ENCODE measurements around the gene FIGNL2.

Gene FIGNL2

GRCh38 chr12:51777457-51777856 is 71.1 kb downstream of the FIGNL2 start:
- Histone ChIP-seq H3K4me2 (ENCODE audit: insufficient read depth, low read length, poor library complexity, severe bottlenecking) (no peak overlapping the region), H3K9me3 (replicated peaks in 1 of 2; ENCODE audit: control insufficient read depth in 2 of 2, insufficient read depth in 1 of 2, low read depth in 1 of 2, low read length in 2 of 2) (peaks cover 0 to 7% of the 10 kb centered on the region in 2 donors), H3K4me3 (ENCODE audit: low read length in 2 of 2) (no peak overlapping the region), H3K27ac (replicated peaks; ENCODE audit: low read length) (no peak overlapping the region), H3K4ac (ENCODE audit: low read length) (no peak overlapping the region), H4K91ac (ENCODE audit: low read depth, low read length, poor library complexity) (no peak overlapping the region), H3K27me3 (ENCODE audit: control insufficient read depth in 3 of 3, insufficient read depth in 3 of 3, low read depth in 1 of 3, low read length in 3 of 3) (no peaks in the 10 kb centered on the region), H4K8ac (ENCODE audit: low read depth, low read length) (no peak overlapping the region), H2AK5ac (ENCODE audit: low read depth, low read length) (no peak overlapping the region), H3K79me1 (ENCODE audit: low read depth, low read length) (no peaks in the 10 kb centered on the region), H2BK120ac (ENCODE audit: low read depth, low read length) (no peak overlapping the region), H2BK5ac (ENCODE audit: low read length) (no peak overlapping the region), H2BK12ac (ENCODE audit: low read length) (no peak overlapping the region), H3K18ac (ENCODE audit: low read length) (no peak overlapping the region), H3K23ac (ENCODE audit: low read depth, low read length, poor library complexity) (no peak overlapping the region), H2BK15ac (ENCODE audit: low read length) (no peak overlapping the region), H3K14ac (ENCODE audit: low read length) (no peak overlapping the region), H3K4me1 (ENCODE audit: control insufficient read depth in 2 of 2, insufficient read depth in 1 of 2, low read depth in 1 of 2, low read length in 2 of 2) (peaks cover 0 to 2% of the 10 kb centered on the region in 2 donors), H2AFZ (ENCODE audit: low read length) (no peak overlapping the region), H3K36me3 (replicated peaks in 1 of 2; ENCODE audit: control insufficient read depth in 2 of 2, insufficient read depth in 2 of 2, low read length in 2 of 2) (peaks cover 0 to 46% of the 10 kb centered on the region in 2 donors), H3K9ac (ENCODE audit: low read depth, low read length, poor library complexity) (no peak overlapping the region)
- no CpG with 5 or more reads among the region's 2 CpGs for WGBS, 2 donors (ENCODE audit: extremely low coverage in 2 of 2, insufficient read length in 2 of 2, insufficient replicate concordance in 1 of 2)
- DNase-seq (ENCODE audit: low spot score): no peak

- Histone ChIP-seq H2AFZ (ENCODE audit: low read length) (no peak overlapping the region), H3K4ac (ENCODE audit: low read length) (no peak overlapping the region), H3K4me1 (ENCODE audit: control insufficient read depth in 2 of 2, insufficient read depth in 1 of 2, low read depth in 1 of 2, low read length in 2 of 2) (peaks cover 0 to 2% of the 10 kb centered on the region in 2 donors), H2BK120ac (ENCODE audit: low read depth, low read length) (no peak overlapping the region), H4K91ac (ENCODE audit: low read depth, low read length, poor library complexity) (no peak overlapping the region), H3K36me3 (replicated peaks in 1 of 2; ENCODE audit: control insufficient read depth in 2 of 2, insufficient read depth in 2 of 2, low read length in 2 of 2) (peaks cover 2 to 66% of the 10 kb centered on the region in 2 donors), H2BK15ac (ENCODE audit: low read length) (no peak overlapping the region), H3K4me2 (ENCODE audit: insufficient read depth, low read length, poor library complexity, severe bottlenecking) (no peak overlapping the region), H2BK12ac (ENCODE audit: low read length) (no peak overlapping the region), H3K14ac (ENCODE audit: low read length) (no peak overlapping the region), H3K9ac (ENCODE audit: low read depth, low read length, poor library complexity) (no peak overlapping the region), H3K9me3 (replicated peaks in 1 of 2; ENCODE audit: control insufficient read depth in 2 of 2, insufficient read depth in 1 of 2, low read depth in 1 of 2, low read length in 2 of 2) (peaks cover 0 to 7% of the 10 kb centered on the region in 2 donors), H3K27ac (replicated peaks; ENCODE audit: low read length) (no peak overlapping the region), H4K8ac (ENCODE audit: low read depth, low read length) (no peak overlapping the region), H3K27me3 (ENCODE audit: control insufficient read depth in 3 of 3, insufficient read depth in 3 of 3, low read depth in 1 of 3, low read length in 3 of 3) (no peaks in the 10 kb centered on the region), H2AK5ac (ENCODE audit: low read depth, low read length) (no peak overlapping the region), H2BK5ac (ENCODE audit: low read length) (no peak overlapping the region), H3K18ac (ENCODE audit: low read length) (no peak overlapping the region), H3K4me3 (ENCODE audit: low read length in 2 of 2) (no peak overlapping the region), H3K79me1 (ENCODE audit: low read depth, low read length) (no peaks in the 10 kb centered on the region), H3K23ac (ENCODE audit: low read depth, low read length, poor library complexity) (no peak overlapping the region)
- DNase-seq (ENCODE audit: low spot score): no peak
- WGBS, 2 donors (ENCODE audit: extremely low coverage in 2 of 2, insufficient read length in 2 of 2, insufficient replicate concordance in 1 of 2): no CpG with 5 or more reads among the region's 2 CpGs
Observed at GRCh38 chr12:51774933-51775332, 73.6 kb downstream of the FIGNL2 start.

DNA sequence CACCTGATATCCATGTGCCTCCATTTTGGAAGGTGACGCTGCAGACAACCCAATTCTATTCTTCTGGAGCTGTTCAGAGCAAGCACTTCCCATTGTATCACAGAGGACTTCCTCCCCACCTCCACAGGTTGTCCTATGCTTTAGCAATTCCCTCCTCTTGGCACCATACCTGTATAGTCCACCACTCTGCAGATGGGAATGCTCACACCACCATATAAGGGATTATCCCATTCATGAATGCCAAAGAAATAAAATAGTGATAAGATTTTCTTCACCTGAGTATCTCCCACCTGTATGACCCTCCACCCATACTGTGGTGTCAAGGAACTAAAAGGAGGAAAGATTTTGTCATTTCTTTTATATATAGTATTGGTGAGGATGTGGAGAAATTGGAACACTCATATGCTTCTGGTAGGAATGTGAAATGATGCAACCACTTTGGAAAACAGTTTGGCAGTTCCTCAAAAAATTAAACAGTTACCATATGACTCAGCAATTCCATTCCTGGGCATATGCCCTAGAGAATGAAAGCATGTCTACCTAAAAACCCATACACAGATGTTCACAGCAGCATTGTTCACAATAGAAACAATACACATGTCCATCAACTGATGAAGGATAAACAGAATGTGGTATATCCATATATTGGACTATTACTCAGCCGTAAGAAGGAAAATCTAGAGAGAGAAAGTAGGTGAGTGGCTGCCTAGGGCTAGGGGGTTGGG is 75.2 kb downstream of the FIGNL2 start:
- H3K4me3 ChIP-seq (ENCODE audit: low read length in 2 of 2): no peak overlapping the region
- no peak overlapping the region for H3K4ac ChIP-seq (ENCODE audit: low read length)
- no peaks in the 10 kb centered on the region for H3K27me3 ChIP-seq (ENCODE audit: control insufficient read depth in 3 of 3, insufficient read depth in 3 of 3, low read depth in 1 of 3, low read length in 3 of 3)
- no peak overlapping the region for H2AFZ ChIP-seq (ENCODE audit: low read length)
- no peak overlapping the region for H3K4me2 ChIP-seq (ENCODE audit: insufficient read depth, low read length, poor library complexity, severe bottlenecking)
- no peak overlapping the region for H4K91ac ChIP-seq (ENCODE audit: low read depth, low read length, poor library complexity)
- H3K4me1 ChIP-seq (ENCODE audit: control insufficient read depth in 2 of 2, insufficient read depth in 1 of 2, low read depth in 1 of 2, low read length in 2 of 2): peaks cover 0 to 2% of the 10 kb centered on the region in 2 donors
- H3K27ac ChIP-seq (replicated peaks; ENCODE audit: low read length): no peak overlapping the region
- no peak overlapping the region for H2BK5ac ChIP-seq (ENCODE audit: low read length)
- no peak overlapping the region for H3K23ac ChIP-seq (ENCODE audit: low read depth, low read length, poor library complexity)
- no peak overlapping the region for H4K8ac ChIP-seq (ENCODE audit: low read depth, low read length)
- H2BK15ac ChIP-seq (ENCODE audit: low read length): no peak overlapping the region
- DNase-seq (ENCODE audit: low spot score): no peak
- no peak overlapping the region for H3K9ac ChIP-seq (ENCODE audit: low read depth, low read length, poor library complexity)
- no peak overlapping the region for H2BK120ac ChIP-seq (ENCODE audit: low read depth, low read length)
- H2BK12ac ChIP-seq (ENCODE audit: low read length): no peak overlapping the region
- peaks cover 0 to 7% of the 10 kb centered on the region in 2 donors for H3K9me3 ChIP-seq (replicated peaks in 1 of 2; ENCODE audit: control insufficient read depth in 2 of 2, insufficient read depth in 1 of 2, low read depth in 1 of 2, low read length in 2 of 2)
- no CpG with 5 or more reads among the region's 2 CpGs for WGBS, 2 donors (ENCODE audit: extremely low coverage in 2 of 2, insufficient read length in 2 of 2, insufficient replicate concordance in 1 of 2)
- H3K14ac ChIP-seq (ENCODE audit: low read length): no peak overlapping the region
- H3K36me3 ChIP-seq (replicated peaks in 1 of 2; ENCODE audit: control insufficient read depth in 2 of 2, insufficient read depth in 2 of 2, low read length in 2 of 2): peaks cover 5 to 82% of the 10 kb centered on the region in 2 donors
- H2AK5ac ChIP-seq (ENCODE audit: low read depth, low read length): no peak overlapping the region
- no peaks in the 10 kb centered on the region for H3K79me1 ChIP-seq (ENCODE audit: low read depth, low read length)
- no peak overlapping the region for H3K18ac ChIP-seq (ENCODE audit: low read length)

DNA sequence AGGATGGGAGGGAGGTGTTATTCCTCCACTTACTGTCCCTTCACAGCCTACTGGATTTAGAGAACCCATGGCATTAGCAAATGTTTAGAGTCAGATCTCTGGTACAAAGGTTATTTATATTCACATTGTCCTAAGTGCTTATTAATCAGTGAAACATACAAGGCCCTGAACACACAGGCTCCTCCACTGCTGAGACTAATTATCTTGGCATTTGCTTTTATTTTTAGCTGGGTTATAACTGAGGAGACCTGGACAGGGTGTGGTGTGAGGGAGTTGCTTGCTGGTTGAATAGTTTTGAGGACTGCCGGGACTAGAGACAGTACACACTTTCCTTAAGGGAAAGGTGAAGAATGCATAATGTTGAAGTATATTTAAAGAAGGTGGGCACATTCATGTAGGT is 77.5 kb downstream of the FIGNL2 start:
- H3K36me3 ChIP-seq (replicated peaks in 1 of 2; ENCODE audit: control insufficient read depth in 2 of 2, insufficient read depth in 2 of 2, low read length in 2 of 2): peaks cover 5 to 91% of the 10 kb centered on the region in 2 donors
- no peak overlapping the region for H2AK5ac ChIP-seq (ENCODE audit: low read depth, low read length)
- no peak for DNase-seq (ENCODE audit: low spot score)
- H3K9ac ChIP-seq (ENCODE audit: low read depth, low read length, poor library complexity): no peak overlapping the region
- no peak overlapping the region for H3K27ac ChIP-seq (replicated peaks; ENCODE audit: low read length)
- no peak overlapping the region for H2BK5ac ChIP-seq (ENCODE audit: low read length)
- no peak overlapping the region for H3K4me2 ChIP-seq (ENCODE audit: insufficient read depth, low read length, poor library complexity, severe bottlenecking)
- no peak overlapping the region for H4K8ac ChIP-seq (ENCODE audit: low read depth, low read length)
- no peak overlapping the region for H3K18ac ChIP-seq (ENCODE audit: low read length)
- no peak overlapping the region for H4K91ac ChIP-seq (ENCODE audit: low read depth, low read length, poor library complexity)
- no peak overlapping the region for H3K23ac ChIP-seq (ENCODE audit: low read depth, low read length, poor library complexity)
- peaks cover 0 to 7% of the 10 kb centered on the region in 2 donors for H3K9me3 ChIP-seq (replicated peaks in 1 of 2; ENCODE audit: control insufficient read depth in 2 of 2, insufficient read depth in 1 of 2, low read depth in 1 of 2, low read length in 2 of 2)
- H2BK15ac ChIP-seq (ENCODE audit: low read length): no peak overlapping the region
- H3K4me1 ChIP-seq (ENCODE audit: control insufficient read depth in 2 of 2, insufficient read depth in 1 of 2, low read depth in 1 of 2, low read length in 2 of 2): no peaks in the 10 kb centered on the region
- no CpG with 5 or more reads among the region's 1 CpG for WGBS, 2 donors (ENCODE audit: extremely low coverage in 2 of 2, insufficient read length in 2 of 2, insufficient replicate concordance in 1 of 2)
- H3K27me3 ChIP-seq (ENCODE audit: control insufficient read depth in 3 of 3, insufficient read depth in 3 of 3, low read depth in 1 of 3, low read length in 3 of 3): no peaks in the 10 kb centered on the region
- H2BK120ac ChIP-seq (ENCODE audit: low read depth, low read length): no peak overlapping the region
- no peak overlapping the region for H3K4ac ChIP-seq (ENCODE audit: low read length)
- no peaks in the 10 kb centered on the region for H3K79me1 ChIP-seq (ENCODE audit: low read depth, low read length)
- no peak overlapping the region for H3K4me3 ChIP-seq (ENCODE audit: low read length in 2 of 2)
- H2BK12ac ChIP-seq (ENCODE audit: low read length): no peak overlapping the region
- no peak overlapping the region for H2AFZ ChIP-seq (ENCODE audit: low read length)
- no peak overlapping the region for H3K14ac ChIP-seq (ENCODE audit: low read length)
